Neural cell (in vitro differentiated cells): ENCODE results near the gene ZNF426. TPM values are rescaled to one million over a fixed set of nuclear protein-coding genes. Genes with fewer than 3 reads are reported as not detected.

Experiments used
- H2AFZ ChIP-seq: fragments of 200-600, 300-800 bp; sonication (generic), shearing (Covaris generic); 2 replicates; pipeline ENCODE4 v1.6.0; 2014; ENCODE audit warnings: low read depth, mild to moderate bottlenecking, antibody characterized with exemption, low read length, moderate library complexity
- H3F3A ChIP-seq: fragments of 200-600 bp; shearing (Covaris generic); 2 replicates; pipeline ENCODE4 v1.6.1; 2016; ENCODE audit warnings: mild to moderate bottlenecking, moderate library complexity, mixed read lengths, antibody characterized with exemption, low read length; ENCODE audit not compliant: insufficient read depth, poor library complexity, severe bottlenecking
- H3K27ac ChIP-seq: fragments of 200-600, 300-800 bp; sonication (generic), shearing (Covaris generic); 2 replicates; pipeline ENCODE4 v1.5.1; 2014; ENCODE audit warnings: mild to moderate bottlenecking, low read length, moderate library complexity
- H3K27me3 ChIP-seq: fragments of 300-800, 200-600 bp; sonication (generic), shearing (Covaris generic); 2 replicates; pipeline ENCODE4 v1.6.0; 2014; ENCODE audit warnings: mild to moderate bottlenecking, low read depth, low read length, moderate library complexity; ENCODE audit not compliant: insufficient read depth
- H3K36me3 ChIP-seq: fragments of 300-800, 200-600 bp; sonication (generic), shearing (Covaris generic); 2 replicates; pipeline ENCODE4 v1.5.1; 2014; ENCODE audit warnings: mild to moderate bottlenecking, antibody characterized with exemption, low read length, moderate library complexity; ENCODE audit not compliant: insufficient read depth
- H3K4me2 ChIP-seq: fragments of 300-800, 200-600 bp; sonication (generic), shearing (Covaris generic); 2 replicates; pipeline ENCODE4 v1.6.0; 2014; ENCODE audit warnings: mild to moderate bottlenecking, low read length
- H3K4me3 ChIP-seq: fragments of 300-800, 200-600 bp; sonication (generic), shearing (Covaris generic); 2 replicates; pipeline ENCODE4 v1.5.1; 2014; ENCODE audit warnings: mild to moderate bottlenecking, low read length, moderate library complexity
- H3K79me2 ChIP-seq: fragments of 200-600 bp; shearing (Covaris generic); replicated peaks from 2 replicates; pipeline ENCODE4 v1.6.0; 2014; ENCODE audit warnings: mild to moderate bottlenecking, low read length, moderate library complexity; ENCODE audit not compliant: insufficient read depth
- H3K9ac ChIP-seq: fragments of 300-800, 200-600 bp; sonication (generic), shearing (Covaris generic); 2 replicates; pipeline ENCODE4 v1.6.1; 2016; ENCODE audit warnings: mild to moderate bottlenecking, low read length, mixed read lengths
- H3K9me2 ChIP-seq: fragments of 200-600 bp; shearing (Covaris generic); 2 replicates; pipeline ENCODE4 v1.6.1; 2016; ENCODE audit warnings: mild to moderate bottlenecking, low read length, mixed read lengths; ENCODE audit not compliant: insufficient read depth
- H3K9me3 ChIP-seq: fragments of 200-600, 300-800 bp; sonication (generic), shearing (Covaris generic); 2 replicates; pipeline ENCODE4 v1.6.1; 2016; ENCODE audit warnings: mild to moderate bottlenecking, mixed run types, low read length, moderate library complexity, mixed read lengths
- H4K20me1 ChIP-seq: fragments of 200-600 bp; shearing (Covaris generic); 2 replicates; pipeline ENCODE4 v1.6.1; 2016; ENCODE audit warnings: mild to moderate bottlenecking, mixed run types; ENCODE audit not compliant: insufficient read depth
- EP300 ChIP-seq: fragments of 450-650 bp; conservative IDR thresholded peaks from 2 replicates; pipeline ENCODE4 v1.6.1; 2014; ENCODE audit warnings: antibody characterized with exemption, mild to moderate bottlenecking, moderate library complexity; ENCODE audit not compliant: poor library complexity, severe bottlenecking
- EZH2 ChIP-seq: fragments of 200-600, 300-800 bp; shearing (Covaris generic), sonication (generic); IDR thresholded peaks from 2 replicates; pipeline ENCODE4 v1.6.1; 2014; ENCODE audit warnings: antibody characterized with exemption, low read length, borderline replicate concordance, mild to moderate bottlenecking; ENCODE audit not compliant: insufficient read depth, poor library complexity, severe bottlenecking
- MXI1 ChIP-seq: fragments of 450-650 bp; conservative IDR thresholded peaks from 2 replicates; pipeline ENCODE4 v1.6.1; 2014; ENCODE audit warnings: antibody characterized with exemption, mild to moderate bottlenecking; ENCODE audit not compliant: poor library complexity, severe bottlenecking
- POLR2AphosphoS5 ChIP-seq: IDR thresholded peaks from 2 replicates; pipeline ENCODE4 v1.6.1; 2012
- RAD21 ChIP-seq: fragments of 450-650 bp; conservative IDR thresholded peaks from 2 replicates; pipeline ENCODE4 v1.6.1; 2014; ENCODE audit warnings: antibody characterized with exemption, mild to moderate bottlenecking, moderate library complexity
- REST ChIP-seq: IDR thresholded peaks from 2 replicates; pipeline ENCODE4 v1.6.1; 2012; ENCODE audit warnings: borderline replicate concordance
- SMC3 ChIP-seq: fragments of 450-650 bp; conservative IDR thresholded peaks from 2 replicates; pipeline ENCODE4 v1.6.1; 2014; ENCODE audit warnings: antibody characterized with exemption, mild to moderate bottlenecking, moderate library complexity; ENCODE audit not compliant: poor library complexity
- TAF1 ChIP-seq: IDR thresholded peaks from 2 replicates; pipeline ENCODE4 v1.6.1; 2012; ENCODE audit warnings: low read depth
- polyA plus RNA-seq: library from polyadenylated mRNA; depleted of rRNA; stranded (reverse); fragments of >200 nt; gene quantifications from 2 replicates; pipeline ENCODE4 v1.2.3, GENCODE V29; 2014
- TF ChIP-seq, protein P1 (sequence below): fragments of 450-650 bp; IDR thresholded peaks from 2 replicates; pipeline ENCODE4 v1.5.1; 2014; ENCODE audit warnings: antibody characterized with exemption, mild to moderate bottlenecking, moderate library complexity; ENCODE audit not compliant: poor library complexity, severe bottlenecking

The ZNF426 gene
- polyA plus RNA-seq, 1 donor from 2014 or later, result 14.3 TPM

- Histone ChIP-seq H3K9me2 (no peaks in the 10 kb centered on the region), H2AFZ (no peak overlapping the region), H4K20me1 (no peaks in the 10 kb centered on the region), H3K27me3 (no peaks in the 10 kb centered on the region), H3K4me3 (no peak overlapping the region), H3F3A (no peaks in the 10 kb centered on the region), H3K27ac (no peak overlapping the region), H3K9ac (no peak overlapping the region), H3K4me2 (no peak overlapping the region), H3K36me3 (peaks cover 46% of the 10 kb centered on the region), H3K9me3 (peaks cover 36% of the 10 kb centered on the region), H3K79me2 (peaks cover 43% of the 10 kb centered on the region)
- TF ChIP-seq POLR2AphosphoS5 (no peak), TAF1 (no peak), MXI1 (no peak), REST (no peak), SMC3 (no peak), EZH2 (no peak), EP300 (no peak), RAD21 (no peak)
- TF ChIP-seq, protein P1, sequence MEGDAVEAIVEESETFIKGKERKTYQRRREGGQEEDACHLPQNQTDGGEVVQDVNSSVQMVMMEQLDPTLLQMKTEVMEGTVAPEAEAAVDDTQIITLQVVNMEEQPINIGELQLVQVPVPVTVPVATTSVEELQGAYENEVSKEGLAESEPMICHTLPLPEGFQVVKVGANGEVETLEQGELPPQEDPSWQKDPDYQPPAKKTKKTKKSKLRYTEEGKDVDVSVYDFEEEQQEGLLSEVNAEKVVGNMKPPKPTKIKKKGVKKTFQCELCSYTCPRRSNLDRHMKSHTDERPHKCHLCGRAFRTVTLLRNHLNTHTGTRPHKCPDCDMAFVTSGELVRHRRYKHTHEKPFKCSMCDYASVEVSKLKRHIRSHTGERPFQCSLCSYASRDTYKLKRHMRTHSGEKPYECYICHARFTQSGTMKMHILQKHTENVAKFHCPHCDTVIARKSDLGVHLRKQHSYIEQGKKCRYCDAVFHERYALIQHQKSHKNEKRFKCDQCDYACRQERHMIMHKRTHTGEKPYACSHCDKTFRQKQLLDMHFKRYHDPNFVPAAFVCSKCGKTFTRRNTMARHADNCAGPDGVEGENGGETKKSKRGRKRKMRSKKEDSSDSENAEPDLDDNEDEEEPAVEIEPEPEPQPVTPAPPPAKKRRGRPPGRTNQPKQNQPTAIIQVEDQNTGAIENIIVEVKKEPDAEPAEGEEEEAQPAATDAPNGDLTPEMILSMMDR, result no peak
Measured at GRCh38 chr19:9566729-9567128, 28.3 kb upstream of the ZNF426 start.

- Histone ChIP-seq H3K4me3 (no peak overlapping the region), H2AFZ (no peak overlapping the region), H3K79me2 (peaks cover 37% of the 10 kb centered on the region), H3K27me3 (no peaks in the 10 kb centered on the region), H4K20me1 (no peaks in the 10 kb centered on the region), H3K4me2 (no peak overlapping the region), H3K9ac (no peak overlapping the region), H3K9me2 (no peaks in the 10 kb centered on the region), H3K27ac (no peak overlapping the region), H3F3A (no peaks in the 10 kb centered on the region), H3K36me3 (peaks cover 46% of the 10 kb centered on the region), H3K9me3 (peaks cover 36% of the 10 kb centered on the region)
- TF ChIP-seq POLR2AphosphoS5, result no peak
- TF ChIP-seq REST, result no peak
- no peak for TF ChIP-seq MXI1
- no peak for TF ChIP-seq TAF1
- no peak for TF ChIP-seq EP300
- TF ChIP-seq SMC3, result no peak
- TF ChIP-seq EZH2, result no peak
- TF ChIP-seq, protein P1, result no peak
- TF ChIP-seq RAD21, result no peak
Measured at GRCh38 chr19:9565900-9566705, 27.7 kb upstream of the ZNF426 start.
